OCI-LY1 (cell line): ENCODE results near the gene IDH1.

ENCODE experiments used
- H2AFZ ChIP-seq: fragments of 200-600 bp; sonication (generic), shearing (Covaris generic); 2 replicates; pipeline ENCODE4 v1.6.0; 2014; ENCODE audit warnings: antibody characterized with exemption, mild to moderate bottlenecking, low read length
- H3F3A ChIP-seq: fragments of 200-600 bp; sonication (generic), shearing (Covaris generic); 2 replicates; pipeline ENCODE4 v1.6.0; 2014; ENCODE audit warnings: mild to moderate bottlenecking, antibody characterized with exemption, low read length, moderate library complexity; ENCODE audit not compliant: insufficient read depth
- H3K27ac ChIP-seq: fragments of 200-600 bp; sonication (generic); 2 replicates; pipeline ENCODE4 v1.5.1; 2014; ENCODE audit warnings: low read length, mixed run types, mild to moderate bottlenecking, low read depth; ENCODE audit not compliant: poor library complexity, severe bottlenecking
- H3K27me3 ChIP-seq: fragments of 200-600 bp; sonication (generic); 2 replicates; pipeline ENCODE4 v1.6.0; 2014; ENCODE audit warnings: antibody characterized with exemption, mild to moderate bottlenecking, low read length, moderate library complexity; ENCODE audit not compliant: insufficient read depth
- H3K36me3 ChIP-seq: fragments of 200-600 bp; sonication (generic); 2 replicates; pipeline ENCODE4 v1.6.1; 2014; ENCODE audit warnings: mild to moderate bottlenecking, antibody characterized with exemption, low read length, moderate library complexity, mixed read lengths; ENCODE audit not compliant: insufficient read depth
- H3K4me1 ChIP-seq: fragments of 200-600 bp; sonication (generic); 2 replicates; pipeline ENCODE4 v1.5.1; 2014; ENCODE audit warnings: mild to moderate bottlenecking, low read length, moderate library complexity; ENCODE audit not compliant: insufficient read depth, severe bottlenecking
- H3K4me2 ChIP-seq: fragments of 200-600 bp; sonication (generic), shearing (Covaris generic); 2 replicates; pipeline ENCODE4 v1.6.1; 2014; ENCODE audit warnings: low read length
- H3K4me3 ChIP-seq: fragments of 200-600 bp; sonication (generic); 2 replicates; pipeline ENCODE4 v1.5.1; 2014; ENCODE audit warnings: low read length, low read depth, mild to moderate bottlenecking, mixed read lengths; ENCODE audit not compliant: poor library complexity, severe bottlenecking
- H3K79me2 ChIP-seq: fragments of 200-600 bp; shearing (Covaris generic); 2 replicates; pipeline ENCODE4 v1.6.1; 2016; ENCODE audit warnings: mixed run types, low read length, mixed read lengths; ENCODE audit not compliant: insufficient read depth
- H3K9ac ChIP-seq: fragments of 200-600 bp; sonication (generic), shearing (Covaris generic); 2 replicates; pipeline ENCODE4 v1.6.1; 2014; ENCODE audit warnings: mild to moderate bottlenecking, low read length, mixed read lengths
- H3K9me2 ChIP-seq: fragments of 200-600 bp; sonication (generic), shearing (Covaris generic); 2 replicates; pipeline ENCODE4 v1.6.1; 2014; ENCODE audit warnings: low read depth, mild to moderate bottlenecking, low read length, mixed read lengths
- H3K9me3 ChIP-seq: fragments of 200-600 bp; shearing (Covaris generic); 2 replicates; pipeline ENCODE4 v1.6.1; 2014; ENCODE audit warnings: low read length, mixed read lengths
- H4K20me1 ChIP-seq: fragments of 200-600 bp; sonication (generic), shearing (Covaris generic); 2 replicates; pipeline ENCODE4 v1.6.0; 2016; ENCODE audit warnings: mild to moderate bottlenecking, low read length; ENCODE audit not compliant: insufficient read depth
- EZH2 ChIP-seq: fragments of 200-600 bp; sonication (generic), shearing (Covaris generic); IDR thresholded peaks from 2 replicates; pipeline ENCODE4 v1.8.0; 2017; ENCODE audit warnings: borderline replicate concordance, mixed run types, mild to moderate bottlenecking, antibody characterized with exemption, low read length, moderate library complexity, mixed read lengths
- TF ChIP-seq, protein P1 (sequence below): fragments of 200-600 bp; sonication (generic), shearing (Covaris generic); IDR thresholded peaks from 2 replicates; pipeline ENCODE4 v1.5.1; 2017; ENCODE audit warnings: mild to moderate bottlenecking, antibody characterized with exemption, low read length, moderate library complexity, mixed read lengths

Gene IDH1

DNA sequence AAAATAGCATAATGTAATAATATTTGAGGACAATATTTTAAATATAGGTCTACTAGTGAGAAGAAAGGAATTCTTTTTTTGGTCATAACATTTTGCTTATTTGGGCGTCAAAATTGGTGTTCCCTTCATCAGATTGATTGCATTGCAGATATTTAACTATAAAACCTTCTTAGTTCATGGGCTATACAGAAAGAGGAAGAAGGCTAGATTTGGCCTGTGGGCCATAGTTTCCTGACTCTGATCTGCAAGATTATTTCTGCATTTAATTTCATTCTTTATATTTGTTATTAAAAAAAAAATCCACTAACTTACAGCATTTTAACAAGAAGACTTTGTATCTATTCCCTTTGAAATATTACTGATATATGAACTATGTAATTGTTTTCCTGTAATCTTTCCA, 43.1 kb upstream of the IDH1 start:
- no peak overlapping the region for H2AFZ ChIP-seq
- no peak overlapping the region for H3K4me3 ChIP-seq
- H3K9ac ChIP-seq = no peak overlapping the region
- no peak overlapping the region for H3K4me2 ChIP-seq
- H3K9me3 ChIP-seq = no peaks in the 10 kb centered on the region
- TF ChIP-seq EZH2 = no peak
- TF ChIP-seq, protein P1, sequence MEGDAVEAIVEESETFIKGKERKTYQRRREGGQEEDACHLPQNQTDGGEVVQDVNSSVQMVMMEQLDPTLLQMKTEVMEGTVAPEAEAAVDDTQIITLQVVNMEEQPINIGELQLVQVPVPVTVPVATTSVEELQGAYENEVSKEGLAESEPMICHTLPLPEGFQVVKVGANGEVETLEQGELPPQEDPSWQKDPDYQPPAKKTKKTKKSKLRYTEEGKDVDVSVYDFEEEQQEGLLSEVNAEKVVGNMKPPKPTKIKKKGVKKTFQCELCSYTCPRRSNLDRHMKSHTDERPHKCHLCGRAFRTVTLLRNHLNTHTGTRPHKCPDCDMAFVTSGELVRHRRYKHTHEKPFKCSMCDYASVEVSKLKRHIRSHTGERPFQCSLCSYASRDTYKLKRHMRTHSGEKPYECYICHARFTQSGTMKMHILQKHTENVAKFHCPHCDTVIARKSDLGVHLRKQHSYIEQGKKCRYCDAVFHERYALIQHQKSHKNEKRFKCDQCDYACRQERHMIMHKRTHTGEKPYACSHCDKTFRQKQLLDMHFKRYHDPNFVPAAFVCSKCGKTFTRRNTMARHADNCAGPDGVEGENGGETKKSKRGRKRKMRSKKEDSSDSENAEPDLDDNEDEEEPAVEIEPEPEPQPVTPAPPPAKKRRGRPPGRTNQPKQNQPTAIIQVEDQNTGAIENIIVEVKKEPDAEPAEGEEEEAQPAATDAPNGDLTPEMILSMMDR = no peak
- peaks cover 73% of the 10 kb centered on the region for H3K36me3 ChIP-seq
- no peaks in the 10 kb centered on the region for H3K9me2 ChIP-seq
- no peak overlapping the region for H3K27ac ChIP-seq
- no peaks in the 10 kb centered on the region for H3F3A ChIP-seq
- no peaks in the 10 kb centered on the region for H3K79me2 ChIP-seq
- no peaks in the 10 kb centered on the region for H3K27me3 ChIP-seq
- no peaks in the 10 kb centered on the region for H4K20me1 ChIP-seq
- no peaks in the 10 kb centered on the region for H3K4me1 ChIP-seq

DNA sequence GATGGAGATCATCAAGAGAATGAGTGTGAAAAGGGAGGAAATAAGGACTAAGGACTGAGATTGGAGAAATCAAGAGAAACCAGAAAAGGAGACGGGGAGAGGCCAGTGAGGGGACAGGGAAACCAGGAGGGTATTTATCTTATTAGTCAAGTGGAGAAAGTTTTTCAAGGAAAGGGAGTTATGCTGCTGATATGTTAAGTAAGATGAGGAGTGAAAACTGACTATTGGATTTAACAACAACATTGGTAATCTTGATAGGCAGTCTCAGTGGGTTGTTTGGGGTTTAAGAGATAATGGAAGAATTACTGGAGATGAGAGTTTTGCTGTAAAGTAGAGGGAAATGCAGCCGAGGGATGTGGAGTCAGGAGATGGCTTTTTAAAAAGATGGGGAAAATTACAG, 41.7 kb upstream of the IDH1 start:
- H3K36me3 ChIP-seq = peaks cover 73% of the 10 kb centered on the region

DNA sequence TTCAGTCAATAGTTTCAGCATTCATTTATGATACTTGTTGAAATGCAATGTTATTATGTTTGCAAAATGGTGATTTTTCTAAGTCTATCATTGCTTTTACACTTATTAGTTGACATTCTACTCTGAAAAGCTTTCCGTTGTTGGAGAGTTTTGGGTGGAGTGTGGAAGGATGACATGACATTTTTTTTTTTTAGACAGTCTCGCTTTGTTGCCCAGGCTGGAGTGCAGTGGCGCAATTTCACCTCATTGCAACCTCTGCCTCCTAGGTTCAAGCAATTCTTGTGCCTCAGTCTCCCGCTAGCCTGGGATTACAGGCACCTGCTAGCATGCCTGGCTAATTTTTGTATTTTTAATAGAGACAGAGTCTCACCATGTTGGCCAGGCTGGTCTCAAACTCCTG, 41.0 kb upstream of the IDH1 start:
- no peak overlapping the region for H3K27ac ChIP-seq
- H3K27me3 ChIP-seq = no peaks in the 10 kb centered on the region
- H3K9me2 ChIP-seq = no peaks in the 10 kb centered on the region
- no peaks in the 10 kb centered on the region for H3K79me2 ChIP-seq
- no peaks in the 10 kb centered on the region for H4K20me1 ChIP-seq
- TF ChIP-seq, protein P1 = no peak
- no peak for TF ChIP-seq EZH2
- peaks cover 73% of the 10 kb centered on the region for H3K36me3 ChIP-seq
- H3K9me3 ChIP-seq = peaks cover 4% of the 10 kb centered on the region; the same call in 1 of the 2 replicates
- no peaks in the 10 kb centered on the region for H3F3A ChIP-seq
- no peak overlapping the region for H3K4me2 ChIP-seq
- H3K9ac ChIP-seq = no peak overlapping the region
- H3K4me1 ChIP-seq = no peaks in the 10 kb centered on the region
- H2AFZ ChIP-seq = no peak overlapping the region
- H3K4me3 ChIP-seq = no peak overlapping the region

More for the DNA sequence above, 41.7 kb upstream of the IDH1 start:
- Histone ChIP-seq H3K4me1 (no peaks in the 10 kb centered on the region), H3K27me3 (no peaks in the 10 kb centered on the region), H3K27ac (no peak overlapping the region), H3K4me2 (no peak overlapping the region), H3K9me2 (no peaks in the 10 kb centered on the region), H3F3A (no peaks in the 10 kb centered on the region), H3K9ac (no peak overlapping the region), H4K20me1 (no peaks in the 10 kb centered on the region), H2AFZ (no peak overlapping the region), H3K4me3 (no peak overlapping the region), H3K9me3 (no peaks in the 10 kb centered on the region), H3K79me2 (no peaks in the 10 kb centered on the region)
- TF ChIP-seq EZH2 = no peak
- TF ChIP-seq, protein P1 = no peak
